ENCODE measurements around the gene ZBTB4.
"Not testable (repeated sequence)": the region's sequence is repeated elsewhere in the genome, so short reads cannot be mapped to it uniquely, and the experiment has no call there.

ZBTB4 gene

DNA sequence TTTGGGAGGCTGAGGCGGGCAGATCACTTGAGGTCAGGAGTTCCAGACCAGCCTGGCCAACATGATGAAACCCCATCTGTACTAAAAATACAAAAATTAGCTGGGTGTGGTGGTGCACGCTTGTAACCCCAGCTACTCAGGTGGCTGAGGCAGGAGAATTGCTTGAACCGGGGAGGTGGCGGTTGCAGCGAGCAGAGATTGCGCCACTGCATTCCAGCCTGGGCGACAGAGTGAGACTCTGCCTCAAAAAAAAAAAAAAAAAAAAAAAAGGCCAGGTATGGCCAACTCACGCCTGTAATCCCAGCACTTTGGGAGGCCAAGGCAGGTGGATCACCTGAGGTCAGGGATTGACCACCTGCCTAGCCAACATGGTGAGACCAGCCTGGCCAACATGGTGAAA is 4.7 kb downstream of the ZBTB4 start:
- peaks cover 11 to 66% (median 50%) of the 10 kb centered on the region in 5 donors for H3K4me1 ChIP-seq (ENCODE audit: control insufficient read depth in 5 of 5, insufficient read depth in 5 of 5, low read length in 5 of 5)
- H3K9ac ChIP-seq (ENCODE audit: low read length in 5 of 5); H3K9me3 ChIP-seq (ENCODE audit: control insufficient read depth in 5 of 5, low read length in 5 of 5); H3K36me3 ChIP-seq (ENCODE audit: control insufficient read depth in 5 of 5, insufficient read depth in 5 of 5, low read length in 5 of 5); H3K27me3 ChIP-seq (ENCODE audit: control insufficient read depth in 5 of 5, insufficient read depth in 4 of 5, low read length in 5 of 5); H3K4me3 ChIP-seq (ENCODE audit: low read depth in 1 of 5, low read length in 5 of 5): not testable (repeated sequence)
- peak overlapping the region; percentile 95 for H3K27ac ChIP-seq (ENCODE audit: low read depth, low read length)

DNA sequence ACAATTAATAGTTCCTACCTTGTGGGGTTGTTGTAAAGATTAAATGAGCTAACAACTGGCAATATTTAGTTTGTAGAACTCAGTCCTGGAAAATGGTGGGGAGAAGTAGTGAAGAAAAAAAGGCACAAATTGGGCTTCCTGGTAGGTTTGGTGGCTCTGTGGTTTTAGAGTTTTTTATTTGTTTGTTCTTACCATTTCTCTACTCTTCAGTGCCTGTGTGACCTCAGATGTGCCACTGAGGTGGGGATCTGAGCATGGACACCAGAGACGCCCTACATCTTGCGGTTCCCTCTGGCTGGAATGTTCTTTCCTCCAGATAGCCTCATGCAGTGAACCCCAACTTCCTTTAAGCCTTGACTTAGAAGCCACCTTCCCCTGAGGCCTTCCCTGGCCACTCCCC is 7.7 kb downstream of the ZBTB4 start:
- peaks cover 11 to 66% (median 49%) of the 10 kb centered on the region in 5 donors for H3K4me1 ChIP-seq (ENCODE audit: control insufficient read depth in 5 of 5, insufficient read depth in 5 of 5, low read length in 5 of 5)

DNA sequence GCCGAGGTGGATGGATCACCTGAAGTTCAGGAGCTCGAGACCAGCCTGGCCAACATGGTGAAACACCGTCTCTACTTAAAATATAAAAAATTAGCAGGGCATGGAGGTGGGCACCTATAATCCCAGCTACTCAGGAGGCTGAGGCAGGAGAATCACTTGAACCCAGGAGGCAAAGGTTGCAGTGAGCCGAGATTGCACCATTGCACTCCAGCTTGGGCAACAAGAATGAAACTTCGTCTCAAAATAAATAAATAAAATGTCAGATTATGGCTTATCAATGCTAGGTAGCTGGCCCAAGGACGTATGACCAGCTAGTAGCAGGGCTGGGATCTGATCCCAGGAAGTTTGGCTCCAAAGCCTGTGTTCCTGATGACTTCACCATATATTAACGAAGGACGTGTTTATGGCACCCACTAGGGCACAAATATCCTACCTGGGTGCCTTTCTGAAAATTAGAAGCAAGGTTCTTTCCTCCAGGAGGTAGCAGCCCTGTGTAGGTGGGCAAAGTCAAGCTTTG is 8.9 kb downstream of the ZBTB4 start:
- H3K9me3 ChIP-seq (ENCODE audit: control insufficient read depth in 5 of 5, low read length in 5 of 5); H3K4me3 ChIP-seq (ENCODE audit: low read depth in 1 of 5, low read length in 5 of 5); H3K27me3 ChIP-seq (ENCODE audit: control insufficient read depth in 5 of 5, insufficient read depth in 4 of 5, low read length in 5 of 5); H3K27ac ChIP-seq (ENCODE audit: low read depth, low read length): not testable (repeated sequence)
- Histone ChIP-seq H3K9ac (ENCODE audit: low read length in 5 of 5) (peak overlapping the region in 1 of 5 donors; percentile 39), H3K4me1 (ENCODE audit: control insufficient read depth in 5 of 5, insufficient read depth in 5 of 5, low read length in 5 of 5) (peaks cover 0 to 62% (median 41%) of the 10 kb centered on the region in 5 donors), H3K36me3 (ENCODE audit: control insufficient read depth in 5 of 5, insufficient read depth in 5 of 5, low read length in 5 of 5) (peaks cover 0 to 19% (median 11%) of the 10 kb centered on the region in 5 donors)

More for the DNA sequence above, 7.7 kb downstream of the ZBTB4 start:
- H3K36me3 ChIP-seq (ENCODE audit: control insufficient read depth in 5 of 5, insufficient read depth in 5 of 5, low read length in 5 of 5): peaks cover 0 to 7% (median under 1%) of the 10 kb centered on the region in 5 donors
- no peak overlapping the region for H3K4me3 ChIP-seq (ENCODE audit: low read depth in 1 of 5, low read length in 5 of 5)
- no peak overlapping the region for H3K27ac ChIP-seq (ENCODE audit: low read depth, low read length)
- peak overlapping the region in 1 of 5 donors; percentile 56 for H3K9ac ChIP-seq (ENCODE audit: low read length in 5 of 5)
- H3K27me3 ChIP-seq (ENCODE audit: control insufficient read depth in 5 of 5, insufficient read depth in 4 of 5, low read length in 5 of 5): no peaks in the 10 kb centered on the region
- H3K9me3 ChIP-seq (ENCODE audit: control insufficient read depth in 5 of 5, low read length in 5 of 5): no peaks in the 10 kb centered on the region

DNA sequence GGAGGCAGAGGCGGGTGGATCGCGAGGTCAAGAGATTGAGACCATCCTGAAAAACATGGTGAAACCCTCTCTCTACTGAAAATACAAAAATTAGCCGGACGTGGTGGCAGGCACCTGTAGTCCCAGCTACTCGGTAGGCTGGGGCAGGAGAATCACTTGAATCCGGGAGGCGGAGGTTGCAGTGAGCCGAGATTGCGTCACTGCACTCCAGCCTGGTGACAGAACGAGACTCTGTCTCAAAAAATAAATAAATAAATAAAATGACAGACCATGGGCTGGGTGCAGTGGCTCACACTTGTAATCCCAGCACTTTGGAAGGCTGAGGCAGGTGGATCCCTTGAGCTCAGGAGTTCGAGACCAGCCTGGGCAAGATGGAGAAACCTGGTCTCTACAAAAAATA is 9.6 kb downstream of the ZBTB4 start:
- not testable (repeated sequence) for H3K27me3 ChIP-seq (ENCODE audit: control insufficient read depth in 5 of 5, insufficient read depth in 4 of 5, low read length in 5 of 5); H3K27ac ChIP-seq (ENCODE audit: low read depth, low read length); H3K9ac ChIP-seq (ENCODE audit: low read length in 5 of 5); H3K9me3 ChIP-seq (ENCODE audit: control insufficient read depth in 5 of 5, low read length in 5 of 5); H3K4me3 ChIP-seq (ENCODE audit: low read depth in 1 of 5, low read length in 5 of 5)
- H3K36me3 ChIP-seq (ENCODE audit: control insufficient read depth in 5 of 5, insufficient read depth in 5 of 5, low read length in 5 of 5): peaks cover 0 to 22% (median 12%) of the 10 kb centered on the region in 5 donors
- H3K4me1 ChIP-seq (ENCODE audit: control insufficient read depth in 5 of 5, insufficient read depth in 5 of 5, low read length in 5 of 5): peaks cover 0 to 56% (median 38%) of the 10 kb centered on the region in 5 donors

DNA sequence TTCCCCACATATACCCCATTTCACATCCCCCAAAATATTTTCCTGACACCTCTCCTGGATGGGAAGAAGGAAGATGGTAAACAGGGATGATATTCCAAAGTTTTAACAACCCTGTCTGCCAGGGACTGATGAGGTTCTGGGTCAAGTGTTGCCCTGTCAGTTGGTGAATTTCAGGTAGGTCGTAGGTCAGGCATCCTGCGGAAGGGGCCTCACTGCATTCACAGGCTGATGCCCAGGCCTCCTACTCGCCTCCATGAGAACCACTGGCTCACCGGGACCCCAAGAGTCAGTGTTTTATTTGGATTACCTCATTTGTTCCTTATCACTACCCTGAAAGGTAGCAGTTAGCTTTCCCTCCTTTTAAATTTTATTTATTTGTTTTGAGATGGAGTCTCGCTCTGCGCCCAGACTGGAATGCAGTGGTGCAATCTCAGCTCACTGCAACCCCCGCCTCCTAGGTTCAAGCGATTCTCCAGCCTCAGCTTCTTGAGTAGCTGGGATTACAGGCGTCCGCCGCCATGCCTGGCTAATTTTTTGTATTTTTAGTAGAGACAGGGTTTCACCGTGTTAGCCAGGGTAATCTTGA is 10.5 kb downstream of the ZBTB4 start:
- no peak overlapping the region for H3K27ac ChIP-seq (ENCODE audit: low read depth, low read length)
- peak overlapping the region in 1 of 5 donors; percentile 14 for H3K9ac ChIP-seq (ENCODE audit: low read length in 5 of 5)
- peaks cover 0 to 47% (median 36%) of the 10 kb centered on the region in 5 donors for H3K4me1 ChIP-seq (ENCODE audit: control insufficient read depth in 5 of 5, insufficient read depth in 5 of 5, low read length in 5 of 5)
- no peak overlapping the region for H3K4me3 ChIP-seq (ENCODE audit: low read depth in 1 of 5, low read length in 5 of 5)
- no peaks in the 10 kb centered on the region for H3K27me3 ChIP-seq (ENCODE audit: control insufficient read depth in 5 of 5, insufficient read depth in 4 of 5, low read length in 5 of 5)
- no peaks in the 10 kb centered on the region for H3K9me3 ChIP-seq (ENCODE audit: control insufficient read depth in 5 of 5, low read length in 5 of 5)
- H3K36me3 ChIP-seq (ENCODE audit: control insufficient read depth in 5 of 5, insufficient read depth in 5 of 5, low read length in 5 of 5): peaks cover 0 to 28% (median 14%) of the 10 kb centered on the region in 5 donors

DNA sequence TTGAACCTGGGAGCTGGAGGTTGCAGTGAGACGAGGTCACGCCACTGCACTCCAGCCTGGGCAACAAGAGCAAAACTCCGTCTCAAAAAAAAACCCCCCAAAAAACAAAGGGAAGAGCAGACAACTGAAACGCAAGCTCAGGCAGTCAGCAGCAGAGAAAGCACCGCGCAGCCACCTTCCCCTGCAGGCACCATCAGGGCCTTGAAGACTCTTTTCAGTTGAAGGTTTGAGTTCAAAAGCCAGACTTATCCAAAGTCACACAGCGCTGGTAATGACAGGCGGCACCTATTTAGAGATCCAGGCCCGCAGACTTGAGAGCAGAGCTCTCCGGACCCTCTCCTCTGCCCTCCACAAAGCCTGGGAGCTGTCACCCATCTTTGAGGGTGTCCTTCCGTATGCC is 11.1 kb downstream of the ZBTB4 start:
- Histone ChIP-seq H3K4me3 (ENCODE audit: low read depth in 1 of 5, low read length in 5 of 5) (no peak overlapping the region), H3K4me1 (ENCODE audit: control insufficient read depth in 5 of 5, insufficient read depth in 5 of 5, low read length in 5 of 5) (peaks cover 0 to 42% (median 36%) of the 10 kb centered on the region in 5 donors), H3K9ac (ENCODE audit: low read length in 5 of 5) (peak overlapping the region in 1 of 5 donors; percentile 14), H3K27me3 (ENCODE audit: control insufficient read depth in 5 of 5, insufficient read depth in 4 of 5, low read length in 5 of 5) (no peaks in the 10 kb centered on the region), H3K9me3 (ENCODE audit: control insufficient read depth in 5 of 5, low read length in 5 of 5) (no peaks in the 10 kb centered on the region), H3K36me3 (ENCODE audit: control insufficient read depth in 5 of 5, insufficient read depth in 5 of 5, low read length in 5 of 5) (peaks cover 0 to 34% (median 20%) of the 10 kb centered on the region in 5 donors), H3K27ac (ENCODE audit: low read depth, low read length) (no peak overlapping the region)

DNA sequence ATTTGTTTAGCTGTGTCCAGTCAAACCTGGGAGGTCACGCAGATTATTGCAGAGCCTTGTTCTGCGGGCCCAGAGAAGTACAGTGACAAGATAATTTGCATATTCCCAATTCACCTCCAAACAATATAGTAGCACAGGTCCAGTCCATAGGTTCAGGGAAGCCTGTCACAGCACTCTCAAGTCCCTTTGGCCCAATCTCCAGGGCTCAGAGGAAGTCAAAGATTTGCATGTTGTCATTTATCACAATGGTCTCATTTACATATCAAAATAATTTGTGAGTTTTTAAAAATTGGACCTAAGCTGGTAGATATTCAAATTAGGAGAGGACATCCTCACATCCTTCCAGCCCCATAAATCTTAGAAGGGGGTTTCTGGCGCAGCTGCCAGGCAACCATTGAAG is 11.9 kb downstream of the ZBTB4 start:
- H3K36me3 ChIP-seq (ENCODE audit: control insufficient read depth in 5 of 5, insufficient read depth in 5 of 5, low read length in 5 of 5): peaks cover 0 to 42% (median 28%) of the 10 kb centered on the region in 5 donors
- H3K4me1 ChIP-seq (ENCODE audit: control insufficient read depth in 5 of 5, insufficient read depth in 5 of 5, low read length in 5 of 5): peaks cover 0 to 42% (median 36%) of the 10 kb centered on the region in 5 donors
- no peak overlapping the region for H3K4me3 ChIP-seq (ENCODE audit: low read depth in 1 of 5, low read length in 5 of 5)
- H3K27me3 ChIP-seq (ENCODE audit: control insufficient read depth in 5 of 5, insufficient read depth in 4 of 5, low read length in 5 of 5): no peaks in the 10 kb centered on the region
- H3K9me3 ChIP-seq (ENCODE audit: control insufficient read depth in 5 of 5, low read length in 5 of 5): no peaks in the 10 kb centered on the region
- peak overlapping the region; percentile 51 for H3K27ac ChIP-seq (ENCODE audit: low read depth, low read length)
- H3K9ac ChIP-seq (ENCODE audit: low read length in 5 of 5): peak overlapping the region in 1 of 5 donors; percentile 9

DNA sequence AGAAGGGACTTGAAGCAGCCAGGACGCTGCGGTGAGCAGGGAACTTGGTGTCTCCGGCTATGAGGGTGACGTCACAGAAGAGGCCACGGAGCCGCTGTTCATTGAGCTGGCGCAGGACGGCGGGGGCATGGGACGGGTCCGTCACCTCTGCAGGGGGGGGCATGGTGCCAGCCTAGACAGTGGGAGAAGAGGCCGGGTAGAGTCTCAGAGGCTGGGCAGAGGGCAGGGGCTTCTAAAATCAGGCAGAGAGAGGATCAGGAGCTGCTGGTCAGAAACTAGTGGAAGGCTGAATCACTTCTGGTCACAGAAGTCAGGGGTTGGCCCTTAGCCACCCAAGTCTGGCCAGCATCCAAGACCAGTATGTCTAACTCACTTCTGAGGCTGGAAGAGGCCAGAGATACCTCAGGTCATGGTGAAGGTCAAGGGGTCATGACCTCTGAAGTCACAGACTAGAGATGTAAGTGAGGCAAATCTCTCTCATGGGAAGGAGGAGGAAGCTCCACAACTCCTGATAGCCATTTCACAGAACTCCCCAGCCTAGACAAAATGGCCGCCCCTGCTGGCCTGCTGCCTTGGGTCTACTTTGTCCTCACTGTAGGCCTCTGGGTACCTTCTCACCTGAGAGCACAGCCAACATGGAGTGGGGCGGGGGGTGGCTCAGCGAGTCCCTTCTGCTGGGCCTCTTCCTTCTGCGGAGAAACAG is 12.6 kb downstream of the ZBTB4 start:
- Histone ChIP-seq H3K9ac (ENCODE audit: low read length in 5 of 5) (peak overlapping the region in 2 of 5 donors; percentile 55 to 56), H3K4me3 (ENCODE audit: low read depth in 1 of 5, low read length in 5 of 5) (no peak overlapping the region), H3K9me3 (ENCODE audit: control insufficient read depth in 5 of 5, low read length in 5 of 5) (no peaks in the 10 kb centered on the region), H3K36me3 (ENCODE audit: control insufficient read depth in 5 of 5, insufficient read depth in 5 of 5, low read length in 5 of 5) (peaks cover 0 to 49% (median 32%) of the 10 kb centered on the region in 5 donors), H3K27ac (ENCODE audit: low read depth, low read length) (peak overlapping the region; percentile 72), H3K4me1 (ENCODE audit: control insufficient read depth in 5 of 5, insufficient read depth in 5 of 5, low read length in 5 of 5) (peaks cover 0 to 39% (median 34%) of the 10 kb centered on the region in 5 donors), H3K27me3 (ENCODE audit: control insufficient read depth in 5 of 5, insufficient read depth in 4 of 5, low read length in 5 of 5) (no peaks in the 10 kb centered on the region)

DNA sequence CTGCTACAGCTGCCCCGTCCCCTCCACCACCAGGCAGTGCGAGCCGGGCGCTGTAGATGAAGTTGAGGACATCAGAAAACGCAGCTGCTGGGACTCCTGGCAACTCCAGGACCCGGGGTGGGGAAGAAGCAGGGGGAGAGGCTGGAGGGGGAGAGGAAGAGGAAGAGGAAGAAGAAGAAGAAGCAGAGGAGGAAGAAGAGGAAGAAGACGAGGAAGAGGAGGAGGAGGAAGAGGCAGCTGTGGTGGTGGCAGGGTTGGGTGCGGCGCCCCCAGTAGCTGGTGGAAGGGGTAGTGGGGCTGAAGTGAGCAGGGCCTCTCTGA is 13.2 kb downstream of the ZBTB4 start:
- Histone ChIP-seq H3K27ac (ENCODE audit: low read depth, low read length) (peak overlapping the region; percentile 72), H3K9ac (ENCODE audit: low read length in 5 of 5) (peak overlapping the region in 2 of 5 donors; percentile 55 to 56), H3K4me3 (ENCODE audit: low read depth in 1 of 5, low read length in 5 of 5) (no peak overlapping the region), H3K36me3 (ENCODE audit: control insufficient read depth in 5 of 5, insufficient read depth in 5 of 5, low read length in 5 of 5) (peaks cover 0 to 50% (median 33%) of the 10 kb centered on the region in 5 donors), H3K9me3 (ENCODE audit: control insufficient read depth in 5 of 5, low read length in 5 of 5) (no peaks in the 10 kb centered on the region), H3K27me3 (ENCODE audit: control insufficient read depth in 5 of 5, insufficient read depth in 4 of 5, low read length in 5 of 5) (no peaks in the 10 kb centered on the region), H3K4me1 (ENCODE audit: control insufficient read depth in 5 of 5, insufficient read depth in 5 of 5, low read length in 5 of 5) (peaks cover 0 to 37% (median 30%) of the 10 kb centered on the region in 5 donors)

DNA sequence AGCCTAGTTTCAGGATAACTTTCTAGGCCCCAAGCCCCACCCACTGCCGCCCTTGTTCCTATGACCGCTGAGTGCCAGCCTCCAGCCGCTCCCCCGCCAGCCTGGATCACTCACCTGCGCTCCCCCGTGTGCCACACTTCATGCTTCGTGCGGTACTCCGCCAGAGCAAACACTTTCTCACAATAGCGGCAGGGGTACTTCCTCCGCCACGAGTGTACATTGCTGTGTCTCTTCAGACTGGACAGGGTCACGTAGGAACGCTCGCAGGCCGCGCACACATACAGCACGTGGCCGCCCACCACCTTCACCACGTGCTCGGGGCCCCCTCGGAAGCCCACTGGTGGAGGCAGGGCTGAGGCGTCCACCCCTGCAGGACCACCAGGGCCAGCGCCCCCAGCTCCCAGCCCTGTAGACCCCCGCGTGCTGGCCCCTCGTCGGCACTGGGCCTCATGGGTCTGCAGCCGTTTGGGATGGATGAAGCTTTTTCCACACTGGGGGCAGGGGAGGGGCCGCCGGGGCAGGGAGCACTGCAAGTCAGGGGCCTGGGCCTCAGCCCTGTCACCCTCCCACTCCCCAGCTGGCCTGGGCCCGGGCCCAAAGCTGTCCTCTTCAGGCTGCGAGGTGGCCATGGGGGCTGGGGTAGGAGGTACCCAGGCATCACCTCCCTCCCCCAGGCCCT is 13.7 kb downstream of the ZBTB4 start:
- Histone ChIP-seq H3K4me1 (ENCODE audit: control insufficient read depth in 5 of 5, insufficient read depth in 5 of 5, low read length in 5 of 5) (peaks cover 0 to 35% (median 27%) of the 10 kb centered on the region in 5 donors), H3K4me3 (ENCODE audit: low read depth in 1 of 5, low read length in 5 of 5) (no peak overlapping the region), H3K27me3 (ENCODE audit: control insufficient read depth in 5 of 5, insufficient read depth in 4 of 5, low read length in 5 of 5) (no peaks in the 10 kb centered on the region), H3K9me3 (ENCODE audit: control insufficient read depth in 5 of 5, low read length in 5 of 5) (no peaks in the 10 kb centered on the region), H3K9ac (ENCODE audit: low read length in 5 of 5) (no peak overlapping the region), H3K27ac (ENCODE audit: low read depth, low read length) (peak overlapping the region; percentile 72), H3K36me3 (ENCODE audit: control insufficient read depth in 5 of 5, insufficient read depth in 5 of 5, low read length in 5 of 5) (peaks cover 0 to 50% (median 33%) of the 10 kb centered on the region in 5 donors)
